ES-I3 (cell line): ENCODE results near the gene TXNRD2.

ENCODE experiments used
- H3K36me3 ChIP-seq: 2 replicates; pipeline ENCODE4 v1.6.1; 2013; ENCODE audit warnings: mild to moderate bottlenecking, low read length, control low read depth, moderate library complexity; ENCODE audit not compliant: insufficient read depth
- H3K4me1 ChIP-seq: 2 replicates; pipeline ENCODE4 v1.6.1; 2013; ENCODE audit warnings: mild to moderate bottlenecking, control low read depth, low read length; ENCODE audit not compliant: insufficient read depth
- H3K9ac ChIP-seq: 2 replicates; pipeline ENCODE4 v1.6.1; 2013; ENCODE audit warnings: low read depth, mild to moderate bottlenecking, low read length, moderate library complexity
- H3K9me3 ChIP-seq: 2 replicates; pipeline ENCODE4 v1.6.1; 2013; ENCODE audit warnings: mild to moderate bottlenecking, low read length, moderate library complexity; ENCODE audit not compliant: control insufficient read depth, insufficient read depth

TXNRD2 gene

GRCh38 chr22:19853879-19854777 lies 87.5 kb downstream of the TXNRD2 start:
- Histone ChIP-seq H3K4me1 (0 out of 2 replicates have a peak, but pooled peaks cover 4% of the 10 kb centered on the region), H3K36me3 (peaks cover 9% of the 10 kb centered on the region; the same call in 1 of the 2 replicates), H3K9me3 (no peaks in the 10 kb centered on the region), H3K9ac (peak overlapping the region; percentile 98)

GRCh38 chr22:19853058-19853878 lies 88.3 kb downstream of the TXNRD2 start:
- no peaks in the 10 kb centered on the region for H3K9me3 ChIP-seq
- peak overlapping the region; percentile 98 for H3K9ac ChIP-seq
- H3K4me1 ChIP-seq, result peaks cover 7% of the 10 kb centered on the region; the same call in 1 of the 2 replicates
- H3K36me3 ChIP-seq, result peaks cover 9% of the 10 kb centered on the region; the same call in 1 of the 2 replicates

DNA sequence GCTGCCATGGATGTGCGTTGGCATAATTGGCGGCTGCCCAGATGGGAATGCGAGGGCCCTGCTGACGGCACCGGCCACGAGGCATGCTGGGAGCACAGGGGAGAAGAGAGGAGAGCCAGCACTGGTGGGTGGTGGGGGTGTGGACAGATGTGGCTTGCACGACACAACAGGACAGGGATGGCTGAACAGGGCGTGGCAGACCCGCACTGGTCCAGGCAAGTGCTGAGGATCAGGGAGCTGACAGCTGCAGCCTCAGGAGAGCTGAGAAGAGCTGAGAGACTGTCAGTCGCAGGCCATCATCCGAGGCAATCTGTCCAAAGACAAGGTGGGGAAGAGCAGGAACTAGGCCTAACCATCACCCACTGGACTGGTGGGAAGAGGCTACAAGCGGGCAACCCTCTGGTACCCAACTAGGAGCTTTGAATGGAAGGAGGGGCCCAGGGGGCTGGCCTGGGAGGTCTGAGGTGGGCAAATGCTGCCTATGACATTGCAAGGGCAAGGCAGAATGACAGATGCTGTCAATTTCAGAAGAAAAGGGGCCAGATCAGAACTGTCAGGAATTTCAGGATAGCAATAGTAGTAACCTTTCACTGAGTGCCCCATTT lies 89.3 kb downstream of the TXNRD2 start:
- Histone ChIP-seq H3K9me3 (no peaks in the 10 kb centered on the region), H3K4me1 (peaks cover 7% of the 10 kb centered on the region; the same call in 1 of the 2 replicates), H3K36me3 (peaks cover 9% of the 10 kb centered on the region; the same call in 1 of the 2 replicates), H3K9ac (no peak overlapping the region)

GRCh38 chr22:19851291-19852176 lies 90.1 kb downstream of the TXNRD2 start:
- Histone ChIP-seq H3K36me3 (peaks cover 9% of the 10 kb centered on the region; the same call in 1 of the 2 replicates), H3K9me3 (peaks cover 4% of the 10 kb centered on the region), H3K4me1 (peaks cover 7% of the 10 kb centered on the region; the same call in 1 of the 2 replicates), H3K9ac (no peak overlapping the region)

- Histone ChIP-seq H3K36me3 (peaks cover 9% of the 10 kb centered on the region; the same call in 1 of the 2 replicates), H3K9me3 (peaks cover 4% of the 10 kb centered on the region), H3K9ac (no peak overlapping the region), H3K4me1 (peaks cover 3% of the 10 kb centered on the region; the same call in 1 of the 2 replicates)
Observed at GRCh38 chr22:19850763-19851109, 90.9 kb downstream of the TXNRD2 start.

GRCh38 chr22:19849835-19850762 lies 91.5 kb downstream of the TXNRD2 start:
- Histone ChIP-seq H3K9ac (no peak overlapping the region), H3K9me3 (peaks cover 4% of the 10 kb centered on the region), H3K4me1 (peaks cover 3% of the 10 kb centered on the region; the same call in 1 of the 2 replicates), H3K36me3 (peaks cover 9% of the 10 kb centered on the region; the same call in 1 of the 2 replicates)

DNA sequence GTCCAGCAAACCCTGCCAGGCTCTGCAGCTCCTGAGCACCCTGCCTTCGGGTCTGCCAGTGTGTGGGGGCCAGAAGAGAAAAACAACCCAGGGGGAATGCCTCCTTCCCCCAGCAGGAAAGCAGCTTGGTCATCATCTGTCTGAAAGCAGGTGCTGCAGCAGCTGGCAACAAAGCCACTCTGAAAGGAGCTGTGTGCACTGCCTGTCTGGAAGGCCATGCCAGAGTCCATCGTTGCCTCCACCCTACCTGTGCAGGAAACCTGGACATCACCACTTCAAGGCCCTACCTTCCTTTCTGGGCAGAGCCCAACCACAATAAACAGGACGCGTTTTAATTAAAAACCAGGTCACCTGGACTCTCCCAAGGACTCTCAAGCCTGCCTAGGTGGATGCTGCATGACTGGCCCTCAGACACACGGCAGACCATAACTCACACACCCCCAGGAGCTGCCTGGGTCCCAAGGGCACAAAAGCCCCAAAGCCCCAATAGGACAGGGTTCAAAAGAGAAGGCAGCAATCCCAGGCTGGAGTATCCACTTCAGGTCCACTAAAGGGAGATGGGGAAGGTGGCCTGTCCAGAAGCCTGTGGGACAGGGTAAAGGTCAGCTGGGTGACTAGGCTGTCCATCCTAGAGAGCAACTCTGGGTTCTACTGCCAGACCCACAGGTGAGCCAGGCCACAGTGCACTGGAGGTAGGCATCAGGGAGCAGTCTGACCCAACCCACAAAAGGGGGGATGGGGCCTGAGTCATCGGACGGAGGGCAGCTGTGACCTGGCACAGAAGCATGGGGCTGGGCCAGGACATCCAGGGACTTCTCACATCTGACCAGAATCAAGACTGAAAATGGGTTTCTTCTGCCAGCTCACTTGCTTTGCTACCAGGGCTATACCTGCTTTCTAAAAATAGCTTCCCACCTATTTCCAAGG lies 93.1 kb downstream of the TXNRD2 start:
- no peak overlapping the region for H3K9ac ChIP-seq
- peaks cover 4% of the 10 kb centered on the region for H3K9me3 ChIP-seq
- H3K36me3 ChIP-seq, result peaks cover 9% of the 10 kb centered on the region; the same call in 1 of the 2 replicates
- H3K4me1 ChIP-seq, result peaks cover 3% of the 10 kb centered on the region; the same call in 1 of the 2 replicates

- no peak overlapping the region for H3K9ac ChIP-seq
- H3K4me1 ChIP-seq, result peaks cover 3% of the 10 kb centered on the region; the same call in 1 of the 2 replicates
- H3K9me3 ChIP-seq, result peaks cover 4% of the 10 kb centered on the region
- peaks cover 8% of the 10 kb centered on the region; the same call in 1 of the 2 replicates for H3K36me3 ChIP-seq
Observed at GRCh38 chr22:19847345-19847632, 94.3 kb downstream of the TXNRD2 start.

DNA sequence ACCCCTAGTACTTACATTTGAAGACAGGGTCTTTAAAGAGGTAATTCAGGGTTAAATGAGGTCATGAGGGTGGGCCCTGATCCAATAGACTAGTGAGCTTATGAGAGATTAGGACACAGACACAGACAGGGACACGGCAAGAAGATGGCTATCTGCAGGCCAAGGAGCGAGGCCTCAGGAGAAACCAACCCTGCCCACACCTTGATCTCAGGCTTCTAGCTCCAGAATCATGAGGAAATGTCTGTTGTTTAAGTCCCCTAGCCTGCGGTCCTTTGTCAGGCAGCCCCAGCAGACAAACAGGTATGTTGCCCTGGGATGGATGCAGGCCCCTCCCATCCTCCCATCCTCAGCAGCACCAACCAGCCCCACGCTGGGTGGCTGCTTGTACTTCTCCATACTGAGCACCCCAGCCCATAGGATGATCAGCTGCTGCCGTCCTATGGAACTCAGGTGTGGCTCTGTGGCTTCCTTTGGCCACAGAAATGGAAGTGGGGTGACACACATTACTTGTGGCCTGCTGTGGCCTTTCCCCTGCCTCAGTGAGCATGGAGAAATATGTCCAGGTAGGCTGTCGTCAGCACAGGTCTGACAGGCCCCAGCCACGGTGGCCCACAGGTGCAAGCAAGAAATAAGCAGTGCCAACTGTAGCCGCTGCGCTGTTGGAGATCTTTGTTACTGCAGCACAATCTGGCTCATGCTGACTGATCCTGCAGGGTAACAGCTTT lies 94.8 kb downstream of the TXNRD2 start:
- Histone ChIP-seq H3K9me3 (peaks cover 4% of the 10 kb centered on the region), H3K4me1 (peaks cover 3% of the 10 kb centered on the region; the same call in 1 of the 2 replicates), H3K36me3 (0 out of 2 replicates have a peak, but pooled peaks cover 5% of the 10 kb centered on the region), H3K9ac (no peak overlapping the region)

DNA sequence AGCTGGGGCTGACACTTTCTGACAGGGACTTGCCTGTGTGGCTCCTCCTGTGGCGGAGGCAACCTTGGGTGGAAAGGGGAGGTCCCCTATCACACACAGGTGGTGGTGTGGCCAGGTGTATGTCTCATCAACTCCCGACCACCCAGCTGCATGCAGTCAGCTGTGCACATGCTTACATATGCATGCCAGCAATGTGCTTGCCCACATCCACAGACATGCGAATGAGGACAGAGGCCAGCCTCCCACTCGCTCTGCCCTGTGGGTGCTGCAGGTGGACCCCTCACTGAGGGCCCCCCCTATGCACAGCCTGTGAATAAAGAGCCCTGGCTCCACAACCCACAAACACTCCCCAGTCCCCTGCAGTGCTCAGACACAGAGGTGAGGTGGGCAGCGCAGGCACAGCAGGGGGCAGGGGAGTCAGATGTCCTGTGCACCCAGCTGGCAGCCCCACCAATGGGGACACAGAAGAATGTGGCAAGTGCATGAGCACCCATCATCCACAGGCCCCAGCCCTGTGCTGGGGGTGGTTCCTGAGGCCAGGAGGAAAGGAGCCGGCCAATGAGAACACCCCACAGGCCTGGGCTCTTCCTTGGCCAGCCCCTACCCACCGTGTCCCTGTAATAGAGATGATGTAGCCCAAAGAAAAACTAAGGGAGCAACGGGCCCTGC lies 96.4 kb downstream of the TXNRD2 start:
- H3K9me3 ChIP-seq, result peaks cover 4% of the 10 kb centered on the region
- H3K9ac ChIP-seq, result no peak overlapping the region
- peaks cover 3% of the 10 kb centered on the region; the same call in 1 of the 2 replicates for H3K4me1 ChIP-seq
- H3K36me3 ChIP-seq, result no peaks in the 10 kb centered on the region
